Neural cell (in vitro differentiated cells): Measurements from ENCODE around the gene COL18A1.

Experiments used
- CTCF ChIP-seq: fragments of 450-650 bp; IDR thresholded peaks from 2 replicates; pipeline ENCODE4 v1.5.1; 2014; ENCODE audit warnings: antibody characterized with exemption, mild to moderate bottlenecking, moderate library complexity; ENCODE audit not compliant: poor library complexity, severe bottlenecking
- EP300 ChIP-seq: fragments of 450-650 bp; conservative IDR thresholded peaks from 2 replicates; pipeline ENCODE4 v1.6.1; 2014; ENCODE audit warnings: antibody characterized with exemption, mild to moderate bottlenecking, moderate library complexity; ENCODE audit not compliant: poor library complexity, severe bottlenecking
- EZH2 ChIP-seq: fragments of 200-600, 300-800 bp; shearing (Covaris generic), sonication (generic); IDR thresholded peaks from 2 replicates; pipeline ENCODE4 v1.6.1; 2014; ENCODE audit warnings: antibody characterized with exemption, low read length, borderline replicate concordance, mild to moderate bottlenecking; ENCODE audit not compliant: insufficient read depth, poor library complexity, severe bottlenecking
- POLR2AphosphoS5 ChIP-seq: IDR thresholded peaks from 2 replicates; pipeline ENCODE4 v1.6.1; 2012
- RAD21 ChIP-seq: fragments of 450-650 bp; conservative IDR thresholded peaks from 2 replicates; pipeline ENCODE4 v1.6.1; 2014; ENCODE audit warnings: antibody characterized with exemption, mild to moderate bottlenecking, moderate library complexity
- REST ChIP-seq: IDR thresholded peaks from 2 replicates; pipeline ENCODE4 v1.6.1; 2012; ENCODE audit warnings: borderline replicate concordance
- TAF1 ChIP-seq: IDR thresholded peaks from 2 replicates; pipeline ENCODE4 v1.6.1; 2012; ENCODE audit warnings: low read depth

- TF ChIP-seq CTCF (no peak), RAD21 (no peak), REST (no peak), POLR2AphosphoS5 (no peak), EP300 (no peak), EZH2 (no peak), TAF1 (no peak)
These were observed 158.0 kb downstream of the COL18A1 start for GRCh38 chr21:45562965-45563364.
